GM10266 (cell line): ENCODE measurements around the gene COPB2.

Experiments used
- DNase-seq: peaks from one replicate; pipeline ENCODE4 v3.0.0; 2012; ENCODE audit errors: extremely low spot score
- CTCF ChIP-seq: IDR thresholded peaks from 2 replicates; pipeline ENCODE4 v1.5.1; 2012; ENCODE audit warnings: mild to moderate bottlenecking, low read depth; ENCODE audit not compliant: control insufficient read depth, insufficient read depth; ENCODE audit errors: missing control alignments

Gene COPB2

GRCh38 chr3:139308560-139308959 lies 80.9 kb downstream of the COPB2 start:
- TF ChIP-seq CTCF, result no peak
- no peak for DNase-seq

GRCh38 chr3:139307601-139308555 lies 81.6 kb downstream of the COPB2 start:
- TF ChIP-seq CTCF, result no peak
- DNase-seq, result no peak
